GM18951 (cell line): ENCODE data around the gene ZCWPW1.

Experiments used
- POLR2A ChIP-seq: IDR thresholded peaks from 4 replicates; pipeline ENCODE4 v1.6.1; 2011; ENCODE audit warnings: mild to moderate bottlenecking; ENCODE audit not compliant: insufficient read length, insufficient read depth; ENCODE audit errors: extremely low read depth
- in situ Hi-C: fragments of 300-500 bp; cut with MboI; formaldehyde crosslinking; loops from one replicate; pipeline ENCODE4 v1.12.0; 2022; ENCODE audit warnings: low sequenced_read_pairs, mixed read lengths, inconsistent platforms; ENCODE audit not compliant: unreplicated experiment

ZCWPW1 gene

GRCh38 chr7:100428199-100428966, at the start of gene ZCWPW1:
TSS of gene ZCWPW1 (minus strand) at chr7:100428703. CDS start at chr7:100420649, 8,054 bp downstream.
- TF ChIP-seq POLR2A = peak; percentile 100
- in situ Hi-C loops = no loop called here

GRCh38 chr7:100477871-100478267, 49.4 kb upstream of the ZCWPW1 start:
- in situ Hi-C loops = no loop called here
- no peak for TF ChIP-seq POLR2A

- TF ChIP-seq POLR2A = peak; percentile 13
- in situ Hi-C loops = no loop called here
Measured at GRCh38 chr7:100476903-100477870, 48.7 kb upstream of the ZCWPW1 start.

- TF ChIP-seq POLR2A = no peak
- in situ Hi-C loops = no loop called here
Measured at GRCh38 chr7:100476101-100476780, 47.7 kb upstream of the ZCWPW1 start.

GRCh38 chr7:100475549-100475948, 47.0 kb upstream of the ZCWPW1 start:
- no peak for TF ChIP-seq POLR2A
- in situ Hi-C loops = no loop called here

- TF ChIP-seq POLR2A = no peak
- in situ Hi-C loops = no loop called here
Measured at GRCh38 chr7:100472854-100473499, 44.5 kb upstream of the ZCWPW1 start.

- TF ChIP-seq POLR2A = no peak
- in situ Hi-C loops = no loop called here
Measured at GRCh38 chr7:100472121-100472851, 43.8 kb upstream of the ZCWPW1 start.

- in situ Hi-C loops = no loop called here
- no peak for TF ChIP-seq POLR2A
Measured at GRCh38 chr7:100471021-100471420, 42.5 kb upstream of the ZCWPW1 start.

- in situ Hi-C loops = no loop called here
- peak; percentile 36 for TF ChIP-seq POLR2A
Measured at GRCh38 chr7:100469227-100470044, 40.9 kb upstream of the ZCWPW1 start.

GRCh38 chr7:100467638-100468373, 39.3 kb upstream of the ZCWPW1 start:
- in situ Hi-C loops = no loop called here
- no peak for TF ChIP-seq POLR2A

- in situ Hi-C loops = no loop called here
- TF ChIP-seq POLR2A = no peak
Measured at GRCh38 chr7:100466653-100467605, 38.4 kb upstream of the ZCWPW1 start.
